Testis (tissue), 3 donors: Measurements from ENCODE around the gene PODXL2. TPM values are rescaled to one million over a fixed set of nuclear protein-coding genes. Genes with fewer than 3 reads are reported as not detected.

Experiments used
- DNase-seq: peaks from one replicate; pipeline ENCODE4 v3.0.0-alpha.2; 2019
- H3K27ac ChIP-seq, 2 donors: fragments of 200-600 bp; sonication (generic); one replicate each; pipeline ENCODE4 v1.5.1; 2019
- H3K27me3 ChIP-seq: fragments of 200-600 bp; sonication (generic); one replicate; pipeline ENCODE4 v1.5.1; 2019
- H3K36me3 ChIP-seq: fragments of 200-600 bp; sonication (generic); one replicate; pipeline ENCODE4 v1.5.1; 2017; ENCODE audit warnings: low read depth; ENCODE audit errors: missing control alignments
- H3K4me1 ChIP-seq: fragments of 200-600 bp; sonication (generic); one replicate; pipeline ENCODE4 v1.5.1; 2019
- H3K4me3 ChIP-seq, 2 donors: fragments of 200-600 bp; sonication (generic); one replicate each; pipeline ENCODE4 v1.5.1; 2017 to 2019
- H3K9me3 ChIP-seq: fragments of 200-600 bp; sonication (generic); one replicate; pipeline ENCODE4 v1.5.1; 2017
- CTCF ChIP-seq, 3 experiments: fragments of 450-650 bp in 2 of 3; fragments of 200-600 bp in 1 of 3; sonication (generic) in 1 of 3; IDR thresholded peaks; one replicate each; pipeline ENCODE4 v1.5.1; 2016 to 2019; ENCODE audit warnings: antibody characterized with exemption in 3 of 3, mild to moderate bottlenecking in 2 of 3, moderate library complexity in 1 of 3
- POLR2A ChIP-seq: fragments of 450-650 bp; IDR thresholded peaks from one replicate; pipeline ENCODE4 v1.6.1; 2017; ENCODE audit warnings: antibody characterized with exemption, mild to moderate bottlenecking, moderate library complexity
- WGBS, 2 donors: methylation state at CpG; one replicate each; pipeline ENCODE4 v1.1.5; 2018; 5-methylcytosine and 5-hydroxymethylcytosine counted together
- intact Hi-C: fragments of 100-400 bp; cut with DNase I; formaldehyde crosslinking; loops from one replicate; pipeline ENCODE4 v1.15.1; 2023; ENCODE audit warnings: low total_unique reads
- polyA plus RNA-seq: library from polyadenylated mRNA; stranded (reverse); fragments of 350-450 nt; fragmentation: Illumina TruSeq; extraction: RNeasy Lipid Tissue Mini Kit (QIAGEN cat#74804); gene quantifications from one replicate; pipeline ENCODE4 v1.2.3, GENCODE V29; 2014; ENCODE audit warnings: low read depth, low replicate concordance; ENCODE audit not compliant: insufficient read depth
- total RNA-seq, 2 donors: library from RNA; depleted of rRNA; stranded (reverse); fragments of >200 nt; gene quantifications; one replicate each; pipeline ENCODE4 v1.2.3, GENCODE V29; 2016

The PODXL2 gene
- total and polyA plus RNA-seq, 3 donors from 2014 or later: 51.3 to 88.8 (median 71.9) TPM

GRCh38 chr3:127637546-127637945 lies 8.6 kb downstream of the PODXL2 start:
- 68 to 78% methylated on average over 3 of the region's 3 CpGs for WGBS, 2 donors
- no peak for DNase-seq
- intact Hi-C loops: no loop called here

GRCh38 chr3:127637971-127638370 lies 9.0 kb downstream of the PODXL2 start:
- H3K27ac ChIP-seq: no peak overlapping the region
- no peak overlapping the region for H3K4me3 ChIP-seq
- no peaks in the 10 kb centered on the region for H3K36me3 ChIP-seq
- no peaks in the 10 kb centered on the region for H3K9me3 ChIP-seq
- intact Hi-C loops: no loop called here
- TF ChIP-seq POLR2A (no peak), CTCF (IDR thresholded peaks at IDR 0.05) (no peak)
- H3K27me3 ChIP-seq: no peaks in the 10 kb centered on the region
- H3K4me1 ChIP-seq: no peaks in the 10 kb centered on the region
- no peak for DNase-seq

More at GRCh38 chr3:127637546-127637945, 8.6 kb downstream of the PODXL2 start:
- Histone ChIP-seq H3K27ac (no peak overlapping the region), H3K9me3 (no peaks in the 10 kb centered on the region), H3K4me3 (no peak overlapping the region), H3K36me3 (no peaks in the 10 kb centered on the region), H3K4me1 (no peaks in the 10 kb centered on the region), H3K27me3 (no peaks in the 10 kb centered on the region)
- TF ChIP-seq CTCF (IDR thresholded peaks at IDR 0.05) (no peak), POLR2A (no peak)

- no peak for DNase-seq
- Histone ChIP-seq H3K27me3 (no peaks in the 10 kb centered on the region), H3K4me1 (no peaks in the 10 kb centered on the region)
These were observed 10.4 kb downstream of the PODXL2 start for GRCh38 chr3:127639173-127640041.

GRCh38 chr3:127640042-127640355 lies 11.0 kb downstream of the PODXL2 start:
- Histone ChIP-seq H3K4me1 (no peaks in the 10 kb centered on the region), H3K27ac (no peak overlapping the region), H3K36me3 (no peaks in the 10 kb centered on the region), H3K4me3 (no peak overlapping the region), H3K27me3 (no peaks in the 10 kb centered on the region), H3K9me3 (no peaks in the 10 kb centered on the region)
- DNase-seq: no peak
- TF ChIP-seq CTCF (IDR thresholded peaks at IDR 0.05) (no peak), POLR2A (no peak)
- 93 to 100% methylated on average over 3 of the region's 3 CpGs for WGBS, 2 donors
- intact Hi-C loops: no loop called here

More at GRCh38 chr3:127639173-127640041, 10.4 kb downstream of the PODXL2 start:
- TF ChIP-seq POLR2A (no peak), CTCF (IDR thresholded peaks at IDR 0.05) (no peak)
- Histone ChIP-seq H3K27ac (no peak overlapping the region), H3K36me3 (no peaks in the 10 kb centered on the region), H3K9me3 (no peaks in the 10 kb centered on the region), H3K4me3 (no peak overlapping the region)
- WGBS, 2 donors: 83 to 90% methylated on average over 5 of the region's 5 CpGs
- intact Hi-C loops: no loop called here
